Gastrocnemius medialis (tissue), 4 donors: ENCODE measurements around the gene ILRUN. TPM values are rescaled to one million over a fixed set of nuclear protein-coding genes. Genes with fewer than 3 reads are reported as not detected.

Source experiments
- ATAC-seq, 2 donors: fragments of 150-250 bp; one replicate each; pipeline ENCODE4 v1.9.1; 2016
- DNase-seq, 2 donors: peaks; one replicate each; pipeline ENCODE4 v3.0.0-alpha.2; 2019
- H3K27ac ChIP-seq, 4 donors: fragments of 200-600 bp; sonication (generic); 1 replicate in 1 of 4; 2 replicates in 3 of 4; pipeline ENCODE4 v1.5.1; 2016 to 2018; ENCODE audit warnings: mild to moderate bottlenecking in 2 of 4, moderate library complexity in 1 of 4
- H3K27me3 ChIP-seq, 3 donors: fragments of 200-600 bp; sonication (generic) in 2 of 3; 1 replicate in 1 of 3; 2 replicates in 2 of 3; pipeline versions ENCODE4 v1.5.1 to v1.6.0; 2016 to 2019; ENCODE audit warnings: mild to moderate bottlenecking in 1 of 3, moderate library complexity in 1 of 3
- H3K36me3 ChIP-seq, 2 donors: fragments of 200-600 bp; sonication (generic) in 1 of 2; one replicate each; pipeline ENCODE4 v1.5.1; 2017 to 2018
- H3K4me1 ChIP-seq, 2 donors: fragments of 200-600 bp; sonication (generic) in 1 of 2; one replicate each; pipeline ENCODE4 v1.5.1; 2016 to 2017; ENCODE audit warnings: mild to moderate bottlenecking in 2 of 2
- H3K4me3 ChIP-seq, 4 donors: fragments of 200-600 bp; sonication (generic) in 3 of 4; 1 replicate in 1 of 4; 2 replicates in 3 of 4; pipeline ENCODE4 v1.5.1; 2016 to 2019; ENCODE audit warnings: mild to moderate bottlenecking in 2 of 4
- H3K9me3 ChIP-seq, 3 donors: fragments of 200-600 bp; sonication (generic) in 2 of 3; 1 replicate in 1 of 3; 2 replicates in 2 of 3; pipeline ENCODE4 v1.5.1; 2016 to 2019
- POLR2A ChIP-seq, 2 donors: fragments of 450-650 bp; IDR thresholded peaks; one replicate each; pipeline ENCODE4 v1.6.1; 2017; ENCODE audit warnings: antibody characterized with exemption in 2 of 2, mild to moderate bottlenecking in 2 of 2, moderate library complexity in 2 of 2
- in situ Hi-C, 4 donors: fragments of 200-750 bp; cut with MboI; loops; one replicate each; pipeline versions ENCODE4 v1.15.0 to v1.8.0; 2017; ENCODE audit warnings: low sequenced_read_pairs in 4 of 4
- intact Hi-C: fragments of 100-400 bp; cut with DNase I; formaldehyde crosslinking; loops from one replicate; pipeline ENCODE4 v1.15.1; 2023; ENCODE audit warnings: low total_unique reads
- total RNA-seq, 4 donors: library from RNA; depleted of rRNA; stranded (reverse); fragments of >200 nt; gene quantifications; one replicate each; pipeline versions ENCODE4 v1.1.0 to v1.2.3, GENCODE V29; 2016
- TF ChIP-seq, protein P1 (sequence below), 5 experiments: fragments of 450-650 bp in 3 of 5; fragments of 200-600 bp in 2 of 5; sonication (generic) in 2 of 5; IDR thresholded peaks in 4 of 5; conservative IDR thresholded peaks in 1 of 5; 1 replicate in 4 of 5; 2 replicates in 1 of 5; pipeline ENCODE4 v1.5.1; 2016 to 2019; ENCODE audit warnings: antibody characterized with exemption in 5 of 5, mild to moderate bottlenecking in 3 of 5, moderate library complexity in 3 of 5

Gene ILRUN
- total RNA-seq, 4 donors from 2014 or later: 136 to 252 (median 169) TPM

- H3K27me3 ChIP-seq: no peaks in the 10 kb centered on the region
- peaks cover 33 to 44% of the 10 kb centered on the region in 2 donors for H3K4me1 ChIP-seq
- in situ Hi-C loops (no loop called here), intact Hi-C loops (no loop called here)
- peak overlapping the region; percentile 20 to 51 (median 32) for H3K27ac ChIP-seq
- no peak for ATAC-seq
- no peak for DNase-seq
- H3K4me3 ChIP-seq: no peak overlapping the region
- TF ChIP-seq, protein P1, sequence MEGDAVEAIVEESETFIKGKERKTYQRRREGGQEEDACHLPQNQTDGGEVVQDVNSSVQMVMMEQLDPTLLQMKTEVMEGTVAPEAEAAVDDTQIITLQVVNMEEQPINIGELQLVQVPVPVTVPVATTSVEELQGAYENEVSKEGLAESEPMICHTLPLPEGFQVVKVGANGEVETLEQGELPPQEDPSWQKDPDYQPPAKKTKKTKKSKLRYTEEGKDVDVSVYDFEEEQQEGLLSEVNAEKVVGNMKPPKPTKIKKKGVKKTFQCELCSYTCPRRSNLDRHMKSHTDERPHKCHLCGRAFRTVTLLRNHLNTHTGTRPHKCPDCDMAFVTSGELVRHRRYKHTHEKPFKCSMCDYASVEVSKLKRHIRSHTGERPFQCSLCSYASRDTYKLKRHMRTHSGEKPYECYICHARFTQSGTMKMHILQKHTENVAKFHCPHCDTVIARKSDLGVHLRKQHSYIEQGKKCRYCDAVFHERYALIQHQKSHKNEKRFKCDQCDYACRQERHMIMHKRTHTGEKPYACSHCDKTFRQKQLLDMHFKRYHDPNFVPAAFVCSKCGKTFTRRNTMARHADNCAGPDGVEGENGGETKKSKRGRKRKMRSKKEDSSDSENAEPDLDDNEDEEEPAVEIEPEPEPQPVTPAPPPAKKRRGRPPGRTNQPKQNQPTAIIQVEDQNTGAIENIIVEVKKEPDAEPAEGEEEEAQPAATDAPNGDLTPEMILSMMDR (IDR thresholded peaks at IDR 0.05 in 4 of 5, conservative IDR thresholded peaks at IDR 0.05 in 1 of 5): no peak
- no peak for TF ChIP-seq POLR2A (IDR thresholded peaks at IDR 0.05)
- H3K36me3 ChIP-seq: no peaks in the 10 kb centered on the region
- H3K9me3 ChIP-seq: no peaks in the 10 kb centered on the region
Measured at GRCh38 chr6:34674268-34674639, 22.3 kb downstream of the ILRUN start.

- TF ChIP-seq POLR2A (IDR thresholded peaks at IDR 0.05): no peak
- TF ChIP-seq, protein P1 (IDR thresholded peaks at IDR 0.05 in 4 of 5, conservative IDR thresholded peaks at IDR 0.05 in 1 of 5): no peak
- Histone ChIP-seq H3K4me1 (peaks cover 31 to 45% of the 10 kb centered on the region in 2 donors), H3K27ac (peak overlapping the region; percentile 0 to 51 (median 50)), H3K27me3 (no peaks in the 10 kb centered on the region), H3K36me3 (no peaks in the 10 kb centered on the region), H3K4me3 (no peak overlapping the region), H3K9me3 (no peaks in the 10 kb centered on the region)
- no peak for ATAC-seq
- intact Hi-C loops: no loop called here
- no peak for DNase-seq
- in situ Hi-C loops: no loop called here
Measured at GRCh38 chr6:34673064-34673463, 23.5 kb downstream of the ILRUN start.

- DNase-seq (no peak), ATAC-seq (no peak)
- Histone ChIP-seq H3K27ac (peak overlapping the region; percentile 0 to 51 (median 50)), H3K9me3 (no peaks in the 10 kb centered on the region), H3K4me1 (peaks cover 33 to 49% of the 10 kb centered on the region in 2 donors), H3K4me3 (no peak overlapping the region), H3K27me3 (no peaks in the 10 kb centered on the region), H3K36me3 (no peaks in the 10 kb centered on the region)
- intact Hi-C loops (no loop called here), in situ Hi-C loops (no loop called here)
- TF ChIP-seq, protein P1 (IDR thresholded peaks at IDR 0.05 in 4 of 5, conservative IDR thresholded peaks at IDR 0.05 in 1 of 5): no peak
- no peak for TF ChIP-seq POLR2A (IDR thresholded peaks at IDR 0.05)
Measured at GRCh38 chr6:34672657-34673043, 23.9 kb downstream of the ILRUN start.

GRCh38 chr6:34671801-34672656 lies 24.5 kb downstream of the ILRUN start:
- H3K27me3 ChIP-seq: no peaks in the 10 kb centered on the region
- H3K4me3 ChIP-seq: no peak overlapping the region
- ATAC-seq (peak; percentile 36 to 62), DNase-seq (no peak)
- H3K4me1 ChIP-seq: peaks cover 39 to 55% of the 10 kb centered on the region in 2 donors
- in situ Hi-C loops: no loop called here
- no peaks in the 10 kb centered on the region for H3K36me3 ChIP-seq
- no peak for TF ChIP-seq POLR2A (IDR thresholded peaks at IDR 0.05)
- TF ChIP-seq, protein P1 (IDR thresholded peaks at IDR 0.05 in 4 of 5, conservative IDR thresholded peaks at IDR 0.05 in 1 of 5): no peak
- no peaks in the 10 kb centered on the region for H3K9me3 ChIP-seq
- intact Hi-C loops: no loop called here
- peak overlapping the region; percentile 48 to 58 (median 51) for H3K27ac ChIP-seq
